ENCODE data around the gene ARHGAP35.

GRCh38 chr19:46823049-46823448 lies 37.7 kb upstream of the ARHGAP35 start:
- no peak for TF ChIP-seq CTCF (IDR thresholded peaks at IDR 0.05)
- no peak for TF ChIP-seq POLR2A (IDR thresholded peaks at IDR 0.05)

Measured in gastroesophageal sphincter (tissue), 3 donors.